ENCODE data around the gene CDK5RAP3. TPM values are rescaled to one million over a fixed set of nuclear protein-coding genes. Genes with fewer than 3 reads are reported as not detected.
"Not testable (repeated sequence)": the region's sequence is repeated elsewhere in the genome, so short reads cannot be mapped to it uniquely, and the experiment has no call there.

Gene CDK5RAP3
- polyA plus RNA-seq, 10 donors = 55.6 to 131 (median 75.1) TPM

- DNase-seq = no peak
Observed at GRCh38 chr17:47995241-47995935, 24.5 kb downstream of the CDK5RAP3 start.

GRCh38 chr17:47996201-47996600 lies 25.3 kb downstream of the CDK5RAP3 start:
- no peak for DNase-seq

- DNase-seq = no peak
Observed at GRCh38 chr17:47997586-47997985, 26.7 kb downstream of the CDK5RAP3 start.

- DNase-seq = no peak
Observed at GRCh38 chr17:47998044-47998443, 27.1 kb downstream of the CDK5RAP3 start.

- DNase-seq = no peak
Observed at GRCh38 chr17:47999582-47999981, 28.7 kb downstream of the CDK5RAP3 start.

GRCh38 chr17:48001197-48001596 lies 30.3 kb downstream of the CDK5RAP3 start:
- DNase-seq = no peak

- DNase-seq = not testable (repeated sequence)
Observed at GRCh38 chr17:48001657-48002056, 30.7 kb downstream of the CDK5RAP3 start.

GRCh38 chr17:48002266-48002915 lies 31.5 kb downstream of the CDK5RAP3 start:
- peak in 2 of 3 donors; percentile 67 to 70 for DNase-seq

GRCh38 chr17:48002916-48003416 lies 32.1 kb downstream of the CDK5RAP3 start:
- no peak for DNase-seq

GRCh38 chr17:48003417-48004151 lies 32.7 kb downstream of the CDK5RAP3 start:
- DNase-seq = peak in 1 of 3 donors; percentile 24

- DNase-seq = no peak
Observed at GRCh38 chr17:48004983-48005382, 34.1 kb downstream of the CDK5RAP3 start.

- no peak for DNase-seq
Observed at GRCh38 chr17:48006936-48007709, 36.2 kb downstream of the CDK5RAP3 start.

GRCh38 chr17:48010193-48010592 lies 39.3 kb downstream of the CDK5RAP3 start:
- no peak for DNase-seq

GRCh38 chr17:48011405-48012150 lies 40.7 kb downstream of the CDK5RAP3 start:
- peak in 2 of 3 donors; percentile 37 to 55 for DNase-seq

GRCh38 chr17:48012151-48012520 lies 41.2 kb downstream of the CDK5RAP3 start:
- DNase-seq = peak; percentile 27 to 81 (median 61)

- peak in 1 of 3 donors; percentile 22 for DNase-seq
Observed at GRCh38 chr17:48012654-48013053, 41.7 kb downstream of the CDK5RAP3 start.

- no peak for DNase-seq
Observed at GRCh38 chr17:48013876-48014594, 43.1 kb downstream of the CDK5RAP3 start.

GRCh38 chr17:48014595-48015111 lies 43.7 kb downstream of the CDK5RAP3 start:
- DNase-seq = peak in 1 of 3 donors; percentile 35

GRCh38 chr17:48016112-48016511 lies 45.2 kb downstream of the CDK5RAP3 start:
- no peak for DNase-seq

GRCh38 chr17:48017817-48018158 lies 46.9 kb downstream of the CDK5RAP3 start:
- DNase-seq = not testable (repeated sequence)

Measured in muscle of back (tissue), 11 donors.